Measurements from ENCODE around the gene DPP7. TPM values are rescaled to one million over a fixed set of nuclear protein-coding genes. Genes with fewer than 3 reads are reported as not detected.

Gene DPP7
- total and polyA plus RNA-seq, 10 of the 15 experiments (the other 5 are each of a cell fraction or from before 2014, with no cell fraction given), result 0.68 to 245 (median 106) TPM

DNA sequence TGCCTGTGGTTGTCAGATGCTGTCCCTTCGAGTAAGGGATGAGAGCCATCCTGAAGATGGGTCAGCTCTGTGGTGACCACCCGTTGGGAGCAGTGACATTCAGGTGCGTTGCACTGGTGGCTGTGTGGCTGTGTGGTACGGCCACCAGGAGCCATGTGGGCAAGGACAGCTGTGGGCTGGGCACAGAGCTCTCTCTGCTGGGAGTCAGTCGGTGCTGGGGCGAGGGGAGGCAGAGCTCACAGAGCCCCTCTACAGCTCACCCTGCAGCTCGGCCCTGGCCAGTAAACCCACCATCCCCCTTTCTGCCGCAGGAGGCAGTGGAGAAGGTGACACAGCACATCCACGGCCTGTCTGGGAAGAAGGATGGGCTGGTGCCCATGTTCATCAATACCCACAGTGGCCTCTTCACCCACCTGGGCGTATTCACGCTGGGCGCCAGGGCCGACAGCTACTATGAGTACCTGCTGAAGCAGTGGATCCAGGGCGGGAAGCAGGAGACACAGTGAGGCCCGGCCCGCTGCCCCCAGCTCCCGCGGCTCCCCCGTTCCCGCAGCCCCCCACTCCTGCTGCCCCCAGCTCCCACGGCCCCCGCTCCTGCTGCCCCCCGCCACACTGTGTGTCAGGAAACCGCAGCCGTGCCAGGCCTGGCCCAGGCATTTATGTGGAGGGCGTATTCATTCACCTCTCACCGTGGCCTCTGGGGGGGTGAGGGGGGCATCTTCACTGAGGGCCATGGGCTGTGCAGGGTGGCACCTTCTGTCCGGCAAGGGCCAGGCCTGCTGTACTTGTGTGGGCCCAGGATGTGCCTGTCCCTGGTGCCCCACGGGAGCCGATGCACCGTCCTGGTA, 8.5 kb downstream of the DPP7 start:
- Histone ChIP-seq H2AFZ (ENCODE audit: control insufficient read depth, low read depth, low read length) (no peak overlapping the region), H3K27me3 (replicated peaks in 1 of 2; ENCODE audit: control insufficient read depth in 2 of 2, insufficient read depth in 2 of 2, low read length in 1 of 2) (no peaks in the 10 kb centered on the region), H3K4me1 (ENCODE audit: control insufficient read depth, insufficient read depth, low read length) (no peaks in the 10 kb centered on the region), H3K9ac (ENCODE audit: control insufficient read depth, insufficient read depth, low read length) (no peak overlapping the region), H3K4me2 (ENCODE audit: control insufficient read depth, insufficient read depth) (no peak overlapping the region), H3K36me3 (ENCODE audit: control insufficient read depth in 2 of 2, insufficient read depth in 2 of 2, low read length in 1 of 2) (peaks cover 28 to 71% of the 10 kb centered on the region in 2 experiments; a peak in 3 of 4 replicates), H3K79me2 (ENCODE audit: control insufficient read depth, insufficient read depth, low read length) (no peaks in the 10 kb centered on the region; the same call in 1 of the 2 replicates), H3K9me3 (replicated peaks; ENCODE audit: control insufficient read depth, insufficient read depth, low read length) (peaks cover 15% of the 10 kb centered on the region; the same call in 2 of the 3 replicates), H3K27ac (ENCODE audit: control insufficient read depth, insufficient read depth) (no peak overlapping the region), H4K20me1 (ENCODE audit: control insufficient read depth, insufficient read depth) (no peaks in the 10 kb centered on the region; the same call in 1 of the 2 replicates), H3K4me3 (no peak overlapping the region)
- ChIA-PET POLR2A (no interaction called here), SMC1A (ENCODE audit: uncharacterized antibody, unreplicated experiment) (no interaction called here), RAD21 (ENCODE audit: unreplicated experiment) (interaction anchor here (1.1 kb wide), 1 partner anchor 19 kb away, joined by 3 read pairs; the partner anchor contains the start of gene MAN1B1), CTCF (no interaction called here)
- FAIRE-seq (no peak), ATAC-seq (no peak), DNase-seq (ENCODE audit: low read depth, low spot score) (no peak)
- intact Hi-C loops (cut with micrococcal nuclease; ENCODE audit: unreplicated experiment) (no loop called here), in situ Hi-C loops (cut with MboI) (no loop called here)
- WGBS (ENCODE audit: insufficient coverage, insufficient replicate concordance, low lambda C conversion rate, missing lambda C conversion rate), result 83% methylated on average over 25 of the region's 31 CpGs
- no TSS peak for BruUV-seq (replicated peaks)
- TF ChIP-seq, protein P1, sequence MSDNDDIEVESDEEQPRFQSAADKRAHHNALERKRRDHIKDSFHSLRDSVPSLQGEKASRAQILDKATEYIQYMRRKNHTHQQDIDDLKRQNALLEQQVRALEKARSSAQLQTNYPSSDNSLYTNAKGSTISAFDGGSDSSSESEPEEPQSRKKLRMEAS (IDR thresholded peaks at IDR 0.05; ENCODE audit: low read depth, low read length), result no peak
- TF ChIP-seq, protein P2, sequence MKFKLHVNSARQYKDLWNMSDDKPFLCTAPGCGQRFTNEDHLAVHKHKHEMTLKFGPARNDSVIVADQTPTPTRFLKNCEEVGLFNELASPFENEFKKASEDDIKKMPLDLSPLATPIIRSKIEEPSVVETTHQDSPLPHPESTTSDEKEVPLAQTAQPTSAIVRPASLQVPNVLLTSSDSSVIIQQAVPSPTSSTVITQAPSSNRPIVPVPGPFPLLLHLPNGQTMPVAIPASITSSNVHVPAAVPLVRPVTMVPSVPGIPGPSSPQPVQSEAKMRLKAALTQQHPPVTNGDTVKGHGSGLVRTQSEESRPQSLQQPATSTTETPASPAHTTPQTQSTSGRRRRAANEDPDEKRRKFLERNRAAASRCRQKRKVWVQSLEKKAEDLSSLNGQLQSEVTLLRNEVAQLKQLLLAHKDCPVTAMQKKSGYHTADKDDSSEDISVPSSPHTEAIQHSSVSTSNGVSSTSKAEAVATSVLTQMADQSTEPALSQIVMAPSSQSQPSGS (IDR thresholded peaks at IDR 0.05; ENCODE audit: low read length), result no peak
- TF ChIP-seq GATAD2B (conservative IDR thresholded peaks at IDR 0.05; ENCODE audit: low read depth), result no peak
- TF ChIP-seq, protein P3, sequence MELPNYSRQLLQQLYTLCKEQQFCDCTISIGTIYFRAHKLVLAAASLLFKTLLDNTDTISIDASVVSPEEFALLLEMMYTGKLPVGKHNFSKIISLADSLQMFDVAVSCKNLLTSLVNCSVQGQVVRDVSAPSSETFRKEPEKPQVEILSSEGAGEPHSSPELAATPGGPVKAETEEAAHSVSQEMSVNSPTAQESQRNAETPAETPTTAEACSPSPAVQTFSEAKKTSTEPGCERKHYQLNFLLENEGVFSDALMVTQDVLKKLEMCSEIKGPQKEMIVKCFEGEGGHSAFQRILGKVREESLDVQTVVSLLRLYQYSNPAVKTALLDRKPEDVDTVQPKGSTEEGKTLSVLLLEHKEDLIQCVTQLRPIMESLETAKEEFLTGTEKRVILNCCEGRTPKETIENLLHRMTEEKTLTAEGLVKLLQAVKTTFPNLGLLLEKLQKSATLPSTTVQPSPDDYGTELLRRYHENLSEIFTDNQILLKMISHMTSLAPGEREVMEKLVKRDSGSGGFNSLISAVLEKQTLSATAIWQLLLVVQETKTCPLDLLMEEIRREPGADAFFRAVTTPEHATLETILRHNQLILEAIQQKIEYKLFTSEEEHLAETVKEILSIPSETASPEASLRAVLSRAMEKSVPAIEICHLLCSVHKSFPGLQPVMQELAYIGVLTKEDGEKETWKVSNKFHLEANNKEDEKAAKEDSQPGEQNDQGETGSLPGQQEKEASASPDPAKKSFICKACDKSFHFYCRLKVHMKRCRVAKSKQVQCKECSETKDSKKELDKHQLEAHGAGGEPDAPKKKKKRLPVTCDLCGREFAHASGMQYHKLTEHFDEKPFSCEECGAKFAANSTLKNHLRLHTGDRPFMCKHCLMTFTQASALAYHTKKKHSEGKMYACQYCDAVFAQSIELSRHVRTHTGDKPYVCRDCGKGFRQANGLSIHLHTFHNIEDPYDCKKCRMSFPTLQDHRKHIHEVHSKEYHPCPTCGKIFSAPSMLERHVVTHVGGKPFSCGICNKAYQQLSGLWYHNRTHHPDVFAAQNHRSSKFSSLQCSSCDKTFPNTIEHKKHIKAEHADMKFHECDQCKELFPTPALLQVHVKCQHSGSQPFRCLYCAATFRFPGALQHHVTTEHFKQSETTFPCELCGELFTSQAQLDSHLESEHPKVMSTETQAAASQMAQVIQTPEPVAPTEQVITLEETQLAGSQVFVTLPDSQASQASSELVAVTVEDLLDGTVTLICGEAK (IDR thresholded peaks at IDR 0.05; ENCODE audit: borderline replicate concordance), result no peak
- TF ChIP-seq, protein P4, sequence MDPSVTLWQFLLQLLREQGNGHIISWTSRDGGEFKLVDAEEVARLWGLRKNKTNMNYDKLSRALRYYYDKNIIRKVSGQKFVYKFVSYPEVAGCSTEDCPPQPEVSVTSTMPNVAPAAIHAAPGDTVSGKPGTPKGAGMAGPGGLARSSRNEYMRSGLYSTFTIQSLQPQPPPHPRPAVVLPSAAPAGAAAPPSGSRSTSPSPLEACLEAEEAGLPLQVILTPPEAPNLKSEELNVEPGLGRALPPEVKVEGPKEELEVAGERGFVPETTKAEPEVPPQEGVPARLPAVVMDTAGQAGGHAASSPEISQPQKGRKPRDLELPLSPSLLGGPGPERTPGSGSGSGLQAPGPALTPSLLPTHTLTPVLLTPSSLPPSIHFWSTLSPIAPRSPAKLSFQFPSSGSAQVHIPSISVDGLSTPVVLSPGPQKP (IDR thresholded peaks at IDR 0.05; ENCODE audit: low read depth, low read length), result no peak
- TF ChIP-seq, protein P5, sequence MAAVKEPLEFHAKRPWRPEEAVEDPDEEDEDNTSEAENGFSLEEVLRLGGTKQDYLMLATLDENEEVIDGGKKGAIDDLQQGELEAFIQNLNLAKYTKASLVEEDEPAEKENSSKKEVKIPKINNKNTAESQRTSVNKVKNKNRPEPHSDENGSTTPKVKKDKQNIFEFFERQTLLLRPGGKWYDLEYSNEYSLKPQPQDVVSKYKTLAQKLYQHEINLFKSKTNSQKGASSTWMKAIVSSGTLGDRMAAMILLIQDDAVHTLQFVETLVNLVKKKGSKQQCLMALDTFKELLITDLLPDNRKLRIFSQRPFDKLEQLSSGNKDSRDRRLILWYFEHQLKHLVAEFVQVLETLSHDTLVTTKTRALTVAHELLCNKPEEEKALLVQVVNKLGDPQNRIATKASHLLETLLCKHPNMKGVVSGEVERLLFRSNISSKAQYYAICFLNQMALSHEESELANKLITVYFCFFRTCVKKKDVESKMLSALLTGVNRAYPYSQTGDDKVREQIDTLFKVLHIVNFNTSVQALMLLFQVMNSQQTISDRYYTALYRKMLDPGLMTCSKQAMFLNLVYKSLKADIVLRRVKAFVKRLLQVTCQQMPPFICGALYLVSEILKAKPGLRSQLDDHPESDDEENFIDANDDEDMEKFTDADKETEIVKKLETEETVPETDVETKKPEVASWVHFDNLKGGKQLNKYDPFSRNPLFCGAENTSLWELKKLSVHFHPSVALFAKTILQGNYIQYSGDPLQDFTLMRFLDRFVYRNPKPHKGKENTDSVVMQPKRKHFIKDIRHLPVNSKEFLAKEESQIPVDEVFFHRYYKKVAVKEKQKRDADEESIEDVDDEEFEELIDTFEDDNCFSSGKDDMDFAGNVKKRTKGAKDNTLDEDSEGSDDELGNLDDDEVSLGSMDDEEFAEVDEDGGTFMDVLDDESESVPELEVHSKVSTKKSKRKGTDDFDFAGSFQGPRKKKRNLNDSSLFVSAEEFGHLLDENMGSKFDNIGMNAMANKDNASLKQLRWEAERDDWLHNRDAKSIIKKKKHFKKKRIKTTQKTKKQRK (IDR thresholded peaks at IDR 0.05; ENCODE audit: low read depth, low read length), result no peak
- TF ChIP-seq WRNIP1 (IDR thresholded peaks at IDR 0.05; ENCODE audit: borderline replicate concordance, low read depth, low read length), result no peak
- no peak for TF ChIP-seq SMAD5 (IDR thresholded peaks at IDR 0.05; ENCODE audit: low read depth)
- TF ChIP-seq TCF7 (IDR thresholded peaks at IDR 0.05; ENCODE audit: borderline replicate concordance), result no peak
- TF ChIP-seq BHLHE40 (IDR thresholded peaks at IDR 0.05; ENCODE audit: borderline replicate concordance in 1 of 2, low read depth in 2 of 2, low read length in 1 of 2), result no peak
- TF ChIP-seq SMC3 (IDR thresholded peaks at IDR 0.05; ENCODE audit: borderline replicate concordance, low read length), result no peak
- TF ChIP-seq POU2F2 (IDR thresholded peaks at IDR 0.05; ENCODE audit: borderline replicate concordance, low read depth, low read length), result no peak
